Neuron (in vitro differentiated cells): ENCODE measurements around the gene TSHZ2.

Experiments used
- H2AFZ ChIP-seq: one replicate; pipeline ENCODE4 v1.6.1; 2013; ENCODE audit warnings: low read depth, mild to moderate bottlenecking, inconsistent platforms, low read length, moderate library complexity
- H3K27me3 ChIP-seq: one replicate; pipeline ENCODE4 v1.6.1; 2013; ENCODE audit warnings: low read length; ENCODE audit not compliant: insufficient read depth
- H3K36me3 ChIP-seq: one replicate; pipeline ENCODE4 v1.6.1; 2013; ENCODE audit warnings: low read length; ENCODE audit not compliant: insufficient read depth
- H3K4me1 ChIP-seq: one replicate; pipeline ENCODE4 v1.6.1; 2013; ENCODE audit warnings: low read length; ENCODE audit not compliant: insufficient read depth
- H3K4me3 ChIP-seq: 2 replicates; pipeline ENCODE4 v1.5.1; 2013; ENCODE audit warnings: mild to moderate bottlenecking, low read length, moderate library complexity
- H3K9me3 ChIP-seq: one replicate; pipeline ENCODE4 v1.6.1; 2013; ENCODE audit warnings: low read length

TSHZ2 gene, protein sequence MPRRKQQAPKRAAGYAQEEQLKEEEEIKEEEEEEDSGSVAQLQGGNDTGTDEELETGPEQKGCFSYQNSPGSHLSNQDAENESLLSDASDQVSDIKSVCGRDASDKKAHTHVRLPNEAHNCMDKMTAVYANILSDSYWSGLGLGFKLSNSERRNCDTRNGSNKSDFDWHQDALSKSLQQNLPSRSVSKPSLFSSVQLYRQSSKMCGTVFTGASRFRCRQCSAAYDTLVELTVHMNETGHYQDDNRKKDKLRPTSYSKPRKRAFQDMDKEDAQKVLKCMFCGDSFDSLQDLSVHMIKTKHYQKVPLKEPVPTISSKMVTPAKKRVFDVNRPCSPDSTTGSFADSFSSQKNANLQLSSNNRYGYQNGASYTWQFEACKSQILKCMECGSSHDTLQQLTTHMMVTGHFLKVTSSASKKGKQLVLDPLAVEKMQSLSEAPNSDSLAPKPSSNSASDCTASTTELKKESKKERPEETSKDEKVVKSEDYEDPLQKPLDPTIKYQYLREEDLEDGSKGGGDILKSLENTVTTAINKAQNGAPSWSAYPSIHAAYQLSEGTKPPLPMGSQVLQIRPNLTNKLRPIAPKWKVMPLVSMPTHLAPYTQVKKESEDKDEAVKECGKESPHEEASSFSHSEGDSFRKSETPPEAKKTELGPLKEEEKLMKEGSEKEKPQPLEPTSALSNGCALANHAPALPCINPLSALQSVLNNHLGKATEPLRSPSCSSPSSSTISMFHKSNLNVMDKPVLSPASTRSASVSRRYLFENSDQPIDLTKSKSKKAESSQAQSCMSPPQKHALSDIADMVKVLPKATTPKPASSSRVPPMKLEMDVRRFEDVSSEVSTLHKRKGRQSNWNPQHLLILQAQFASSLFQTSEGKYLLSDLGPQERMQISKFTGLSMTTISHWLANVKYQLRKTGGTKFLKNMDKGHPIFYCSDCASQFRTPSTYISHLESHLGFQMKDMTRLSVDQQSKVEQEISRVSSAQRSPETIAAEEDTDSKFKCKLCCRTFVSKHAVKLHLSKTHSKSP (N-terminal part only)

DNA sequence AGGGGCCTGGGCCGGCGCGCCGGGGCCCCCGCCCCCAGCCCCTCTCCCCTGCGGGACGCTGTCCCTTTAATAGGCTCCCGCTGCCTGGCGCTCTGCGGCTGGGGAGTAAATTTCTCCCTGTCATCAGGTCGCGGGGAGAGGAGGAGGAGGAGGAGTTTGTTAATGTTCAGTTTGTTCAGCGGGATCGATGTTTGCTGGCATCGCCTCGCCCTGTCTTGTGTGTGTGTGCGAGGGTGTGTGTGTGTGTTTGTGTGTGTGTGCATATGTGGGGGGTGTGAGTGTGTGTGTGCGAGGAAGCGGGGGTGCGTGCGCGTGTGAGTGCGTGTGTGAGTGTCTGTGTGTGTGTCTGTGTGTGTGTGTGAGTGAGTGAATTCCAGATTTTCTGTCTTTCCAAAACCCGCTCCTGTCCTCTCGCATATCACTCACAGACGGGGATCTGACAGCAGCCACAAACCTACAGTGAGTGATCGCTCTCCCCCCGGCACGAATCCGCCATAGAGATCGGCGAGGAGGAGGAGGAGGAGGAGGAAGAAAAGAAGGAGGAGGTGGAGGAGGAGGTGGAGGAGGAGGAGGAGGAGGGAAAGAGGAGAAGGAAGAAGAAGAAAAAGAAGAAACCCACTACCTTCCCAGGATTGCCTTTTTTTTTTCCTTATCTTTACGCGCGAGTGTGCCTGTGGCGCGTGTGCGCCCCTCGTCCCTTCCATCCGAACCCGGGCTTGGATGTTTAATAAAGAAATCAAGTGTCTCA is at the start of gene TSHZ2:
Gene TSHZ2 (plus strand): TSS at position 169 of the 748 bp plus-strand sequence. CDS start 936 bp downstream, outside the sequence.
- H3K36me3 ChIP-seq: no peaks in the 10 kb centered on the region
- peak within 1 kb of the TSS; percentile 94 for H2AFZ ChIP-seq
- H3K9me3 ChIP-seq: no peaks in the 10 kb centered on the region
- peaks cover 21% of the 10 kb centered on the region for H3K4me1 ChIP-seq
- H3K27me3 ChIP-seq: no peaks in the 10 kb centered on the region
- H3K4me3 ChIP-seq: peak within 1 kb of the TSS; percentile 56

DNA sequence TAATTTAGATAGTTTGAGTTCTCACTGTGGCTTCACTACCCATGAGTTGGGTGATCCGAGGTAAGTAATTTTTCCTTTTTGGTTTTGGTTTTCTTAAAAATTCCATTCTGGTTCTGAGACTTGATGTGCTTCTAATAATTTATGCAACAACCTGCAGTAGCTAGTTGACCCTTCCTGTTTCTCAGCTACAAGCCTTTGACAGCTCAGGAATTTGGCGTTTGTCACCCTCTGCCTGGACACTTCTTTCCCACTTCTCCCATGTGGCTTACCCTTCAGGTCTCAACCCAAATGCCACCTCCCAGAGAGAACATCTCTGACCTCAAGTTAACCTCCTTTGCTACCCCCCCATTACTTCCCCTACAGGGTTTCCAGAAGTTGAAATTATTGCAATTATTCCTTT is 49.7 kb upstream of the TSHZ2 start:
- no peaks in the 10 kb centered on the region for H3K36me3 ChIP-seq
- H3K27me3 ChIP-seq: no peaks in the 10 kb centered on the region
- peaks cover 27% of the 10 kb centered on the region for H3K4me1 ChIP-seq
- H3K9me3 ChIP-seq: peaks cover 1% of the 10 kb centered on the region
- no peak overlapping the region for H3K4me3 ChIP-seq
- no peak overlapping the region for H2AFZ ChIP-seq

DNA sequence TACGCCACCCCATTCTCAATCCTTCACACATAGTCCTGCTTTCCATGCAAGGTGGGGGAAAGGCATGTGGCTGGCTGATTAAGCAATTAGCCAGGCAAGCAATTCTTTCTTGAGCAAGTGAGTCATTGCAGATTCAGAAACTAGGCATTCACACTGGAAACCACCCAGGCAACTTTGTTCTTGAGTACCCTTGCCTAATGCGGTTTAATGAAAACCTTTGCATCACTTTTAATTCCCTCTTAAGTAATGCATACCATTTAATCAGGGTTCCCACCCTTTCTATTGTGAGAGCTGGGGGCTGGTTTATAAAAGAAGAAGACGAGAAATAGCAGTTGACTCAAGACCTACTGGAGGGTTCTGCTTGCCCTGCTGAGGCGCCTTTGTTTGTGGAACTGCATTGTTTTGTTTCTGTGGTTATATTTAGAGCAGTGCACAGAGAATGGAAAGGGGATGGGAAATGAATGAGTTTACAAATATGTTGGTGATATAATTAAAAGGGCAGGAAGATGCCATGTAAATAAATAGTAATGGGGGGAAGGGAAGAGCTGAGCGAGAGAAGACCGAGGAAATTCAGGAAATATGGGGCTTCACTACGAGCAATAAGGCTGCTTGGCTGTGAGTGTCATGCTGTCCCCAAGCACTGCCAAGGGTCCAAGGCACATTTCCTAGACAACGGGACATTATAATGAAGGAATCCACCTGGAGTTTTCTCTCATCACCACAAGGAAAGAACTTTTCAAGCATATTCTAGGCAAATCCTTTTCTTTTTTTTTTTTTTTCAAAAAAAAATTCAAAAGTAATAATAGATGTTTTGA is 48.8 kb upstream of the TSHZ2 start:
- peaks cover 27% of the 10 kb centered on the region for H3K4me1 ChIP-seq
- H3K4me3 ChIP-seq: peak overlapping the region; percentile 11
- H3K36me3 ChIP-seq: no peaks in the 10 kb centered on the region
- peak overlapping the region; percentile 62 for H2AFZ ChIP-seq
- H3K9me3 ChIP-seq: peaks cover 3% of the 10 kb centered on the region
- H3K27me3 ChIP-seq: no peaks in the 10 kb centered on the region

- Histone ChIP-seq H3K4me3 (no peak overlapping the region), H3K4me1 (peaks cover 26% of the 10 kb centered on the region), H2AFZ (no peak overlapping the region), H3K36me3 (no peaks in the 10 kb centered on the region), H3K27me3 (no peaks in the 10 kb centered on the region), H3K9me3 (peaks cover 3% of the 10 kb centered on the region)
Observed at GRCh38 chr20:52924411-52925271, 47.5 kb upstream of the TSHZ2 start.

DNA sequence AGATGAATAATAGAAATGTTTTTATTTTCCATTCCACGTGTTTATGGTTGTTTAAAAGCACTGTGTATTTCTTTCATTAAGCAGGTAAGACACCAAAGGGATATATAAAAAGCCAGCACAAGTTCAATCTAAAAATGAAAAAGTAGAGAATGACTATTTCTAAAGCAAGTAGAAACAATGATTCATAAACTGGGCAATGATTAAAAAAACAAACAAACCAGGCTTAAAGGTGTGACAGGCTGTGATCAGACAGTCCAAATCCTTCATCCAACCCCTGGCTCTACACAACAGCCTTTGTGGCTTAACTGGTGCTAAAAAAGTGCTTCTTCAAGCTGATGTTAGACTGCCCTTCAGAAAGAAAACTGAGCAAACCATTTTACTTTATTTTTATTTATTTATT is 45.7 kb upstream of the TSHZ2 start:
- no peak overlapping the region for H2AFZ ChIP-seq
- H3K27me3 ChIP-seq: no peaks in the 10 kb centered on the region
- H3K36me3 ChIP-seq: no peaks in the 10 kb centered on the region
- H3K9me3 ChIP-seq: peaks cover 3% of the 10 kb centered on the region
- H3K4me1 ChIP-seq: peaks cover 17% of the 10 kb centered on the region
- H3K4me3 ChIP-seq: no peak overlapping the region

DNA sequence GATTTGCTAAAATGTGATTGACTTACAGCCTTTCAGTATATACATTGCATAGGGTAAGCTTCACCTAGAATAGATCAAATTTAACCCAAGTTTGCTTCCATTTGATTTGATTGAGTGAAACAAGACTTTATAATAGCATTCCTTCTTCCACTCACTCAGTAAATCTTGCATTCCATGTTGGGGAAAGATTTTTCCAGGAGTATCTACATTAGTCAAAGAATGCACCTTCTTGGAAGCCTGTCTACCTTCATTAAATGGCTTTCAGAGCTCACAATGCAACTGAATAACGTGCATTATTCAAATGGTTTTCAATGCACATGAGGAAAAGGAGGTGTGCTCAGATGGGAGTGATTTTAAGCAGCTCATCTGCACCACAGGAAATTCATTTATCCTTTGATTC is 38.3 kb upstream of the TSHZ2 start:
- H3K36me3 ChIP-seq: no peaks in the 10 kb centered on the region
- no peak overlapping the region for H3K4me3 ChIP-seq

DNA sequence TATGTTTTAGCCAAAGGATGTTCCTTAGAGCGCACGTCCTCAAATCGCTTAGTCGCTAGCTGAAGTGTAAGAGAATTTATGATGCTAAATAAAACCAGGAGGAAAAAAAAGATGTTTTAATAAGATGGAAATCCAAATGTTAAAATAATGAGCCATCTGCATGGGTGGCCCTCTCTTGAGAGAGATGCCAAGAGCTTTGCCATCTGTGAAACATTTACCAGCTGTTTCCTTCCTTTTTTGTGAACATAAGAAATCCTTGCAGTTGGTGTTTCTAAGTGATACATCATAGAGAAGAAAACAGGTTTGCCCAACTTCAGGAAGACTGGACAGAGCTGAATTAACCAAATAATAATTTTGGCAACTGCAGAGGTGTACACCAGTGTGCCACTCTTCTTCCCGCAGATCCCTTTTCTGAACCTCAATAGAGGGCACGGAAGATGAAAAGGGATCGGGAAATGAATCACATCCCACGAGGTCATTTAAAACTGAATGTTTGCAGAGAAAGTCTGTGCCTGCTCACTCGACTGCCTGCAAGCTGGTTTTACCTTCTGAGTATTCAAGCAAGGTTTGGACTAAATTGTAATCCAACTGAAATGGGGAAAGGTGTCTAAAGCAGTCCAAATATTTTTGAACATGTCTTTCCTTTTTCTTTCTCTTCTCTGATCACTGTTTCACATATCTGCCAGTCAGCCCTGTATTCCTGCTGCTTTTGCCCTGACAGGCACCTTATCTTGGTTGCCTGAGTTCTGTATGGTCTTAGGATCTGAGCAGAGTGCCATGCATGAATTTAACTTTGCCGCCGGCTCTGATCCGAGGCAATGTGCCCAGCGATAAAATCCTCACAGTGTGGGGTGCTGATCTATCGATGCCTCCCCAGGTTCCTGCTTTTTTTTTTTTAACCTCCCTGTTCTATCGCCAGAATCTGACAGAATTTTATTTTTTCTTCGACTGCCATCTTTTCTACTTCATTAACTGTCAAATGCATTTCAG is 35.5 kb upstream of the TSHZ2 start:
- H3K27me3 ChIP-seq: no peaks in the 10 kb centered on the region
- H3K4me1 ChIP-seq: no peaks in the 10 kb centered on the region
- no peaks in the 10 kb centered on the region for H3K36me3 ChIP-seq
- no peaks in the 10 kb centered on the region for H3K9me3 ChIP-seq
- no peak overlapping the region for H3K4me3 ChIP-seq
- no peak overlapping the region for H2AFZ ChIP-seq

More for the DNA sequence above, 38.3 kb upstream of the TSHZ2 start:
- Histone ChIP-seq H2AFZ (no peak overlapping the region), H3K4me1 (no peaks in the 10 kb centered on the region), H3K27me3 (no peaks in the 10 kb centered on the region), H3K9me3 (no peaks in the 10 kb centered on the region)

GRCh38 chr20:52937591-52938100 is 34.5 kb upstream of the TSHZ2 start:
- no peaks in the 10 kb centered on the region for H3K36me3 ChIP-seq
- H2AFZ ChIP-seq: no peak overlapping the region
- H3K9me3 ChIP-seq: no peaks in the 10 kb centered on the region
- no peak overlapping the region for H3K4me3 ChIP-seq
- no peaks in the 10 kb centered on the region for H3K27me3 ChIP-seq
- no peaks in the 10 kb centered on the region for H3K4me1 ChIP-seq

- Histone ChIP-seq H3K4me1 (no peaks in the 10 kb centered on the region), H3K4me3 (no peak overlapping the region), H3K27me3 (no peaks in the 10 kb centered on the region), H3K9me3 (no peaks in the 10 kb centered on the region), H2AFZ (no peak overlapping the region), H3K36me3 (no peaks in the 10 kb centered on the region)
Observed at GRCh38 chr20:52939141-52939540, 33.0 kb upstream of the TSHZ2 start.

DNA sequence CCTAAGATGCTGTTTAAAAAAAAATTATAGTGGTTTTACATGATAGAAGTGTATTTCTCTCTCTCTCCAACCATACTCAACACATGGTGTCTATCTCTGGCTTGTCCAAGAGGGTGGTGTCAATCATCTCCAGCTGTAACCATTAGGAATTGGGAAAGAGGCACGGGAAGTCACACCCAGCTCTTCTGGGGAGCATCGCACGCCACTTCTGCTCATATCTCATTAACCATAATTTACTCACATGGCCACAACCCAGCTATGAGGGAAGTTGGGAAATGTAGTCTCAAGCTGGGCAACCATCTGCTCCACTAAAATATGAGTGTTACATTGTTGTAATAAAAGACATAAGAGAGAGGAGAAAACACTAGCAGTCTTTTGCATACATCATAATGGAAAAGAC is 30.4 kb upstream of the TSHZ2 start:
- Histone ChIP-seq H3K4me3 (no peak overlapping the region), H3K36me3 (no peaks in the 10 kb centered on the region), H3K27me3 (no peaks in the 10 kb centered on the region), H2AFZ (no peak overlapping the region), H3K9me3 (no peaks in the 10 kb centered on the region), H3K4me1 (no peaks in the 10 kb centered on the region)
